ENCODE results near the gene AASDHPPT. TPM values are rescaled to one million over a fixed set of nuclear protein-coding genes. Genes with fewer than 3 reads are reported as not detected.

Gene AASDHPPT
- total and polyA plus RNA-seq, 2 experiments from 2014 or later, result 43.3 to 80.7 TPM

- WGBS (ENCODE audit: low lambda C conversion rate, missing lambda C conversion rate), result 87% methylated on average over 3 of the region's 3 CpGs
- no peaks in the 10 kb centered on the region for H4K20me1 ChIP-seq (ENCODE audit: insufficient read depth, poor library complexity, severe bottlenecking)
- H3K27me3 ChIP-seq, result no peaks in the 10 kb centered on the region
- no peaks in the 10 kb centered on the region for H3K79me2 ChIP-seq
- TF ChIP-seq EZH2phosphoT487 (IDR thresholded peaks at IDR 0.05; ENCODE audit: low read depth, severe bottlenecking, unreplicated experiment) (no peak), EZH2 (IDR thresholded peaks at IDR 0.05; ENCODE audit: borderline replicate concordance) (no peak)
- TF ChIP-seq, protein P1, sequence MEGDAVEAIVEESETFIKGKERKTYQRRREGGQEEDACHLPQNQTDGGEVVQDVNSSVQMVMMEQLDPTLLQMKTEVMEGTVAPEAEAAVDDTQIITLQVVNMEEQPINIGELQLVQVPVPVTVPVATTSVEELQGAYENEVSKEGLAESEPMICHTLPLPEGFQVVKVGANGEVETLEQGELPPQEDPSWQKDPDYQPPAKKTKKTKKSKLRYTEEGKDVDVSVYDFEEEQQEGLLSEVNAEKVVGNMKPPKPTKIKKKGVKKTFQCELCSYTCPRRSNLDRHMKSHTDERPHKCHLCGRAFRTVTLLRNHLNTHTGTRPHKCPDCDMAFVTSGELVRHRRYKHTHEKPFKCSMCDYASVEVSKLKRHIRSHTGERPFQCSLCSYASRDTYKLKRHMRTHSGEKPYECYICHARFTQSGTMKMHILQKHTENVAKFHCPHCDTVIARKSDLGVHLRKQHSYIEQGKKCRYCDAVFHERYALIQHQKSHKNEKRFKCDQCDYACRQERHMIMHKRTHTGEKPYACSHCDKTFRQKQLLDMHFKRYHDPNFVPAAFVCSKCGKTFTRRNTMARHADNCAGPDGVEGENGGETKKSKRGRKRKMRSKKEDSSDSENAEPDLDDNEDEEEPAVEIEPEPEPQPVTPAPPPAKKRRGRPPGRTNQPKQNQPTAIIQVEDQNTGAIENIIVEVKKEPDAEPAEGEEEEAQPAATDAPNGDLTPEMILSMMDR (IDR thresholded peaks at IDR 0.05; ENCODE audit: poor library complexity), result no peak
- H2AFZ ChIP-seq, result no peak overlapping the region
- H3K4me2 ChIP-seq, result no peak overlapping the region
- no peaks in the 10 kb centered on the region for H3K9me2 ChIP-seq (replicated peaks; ENCODE audit: insufficient read depth)
- DNase-seq (ENCODE audit: low spot score), result no peak
- no peak overlapping the region for H3K4me3 ChIP-seq
- H3K4me1 ChIP-seq (ENCODE audit: insufficient read depth), result no peaks in the 10 kb centered on the region
- no peaks in the 10 kb centered on the region for H3K9me3 ChIP-seq (ENCODE audit: low read depth)
- H3K27ac ChIP-seq, result no peak overlapping the region
- H3K36me3 ChIP-seq (replicated peaks; ENCODE audit: insufficient read depth, low read depth), result no peaks in the 10 kb centered on the region
These were observed 55.3 kb downstream of the AASDHPPT start for GRCh38 chr11:106132582-106133354.

- Histone ChIP-seq H3K36me3 (replicated peaks; ENCODE audit: insufficient read depth, low read depth) (no peaks in the 10 kb centered on the region), H3K27me3 (no peaks in the 10 kb centered on the region), H3K9me2 (replicated peaks; ENCODE audit: insufficient read depth) (no peaks in the 10 kb centered on the region), H2AFZ (no peak overlapping the region), H3K4me1 (ENCODE audit: insufficient read depth) (no peaks in the 10 kb centered on the region), H3K79me2 (no peaks in the 10 kb centered on the region), H3K4me3 (no peak overlapping the region), H3K9me3 (ENCODE audit: low read depth) (no peaks in the 10 kb centered on the region), H3K4me2 (no peak overlapping the region), H4K20me1 (ENCODE audit: insufficient read depth, poor library complexity, severe bottlenecking) (no peaks in the 10 kb centered on the region), H3K27ac (no peak overlapping the region)
- TF ChIP-seq EZH2 (IDR thresholded peaks at IDR 0.05; ENCODE audit: borderline replicate concordance) (no peak), EZH2phosphoT487 (IDR thresholded peaks at IDR 0.05; ENCODE audit: low read depth, severe bottlenecking, unreplicated experiment) (no peak)
- TF ChIP-seq, protein P1 (IDR thresholded peaks at IDR 0.05; ENCODE audit: poor library complexity), result no peak
- no peak for DNase-seq (ENCODE audit: low spot score)
These were observed 56.1 kb downstream of the AASDHPPT start for GRCh38 chr11:106133529-106133928.

GRCh38 chr11:106137061-106137460, 59.6 kb downstream of the AASDHPPT start:
- H3K4me1 ChIP-seq (ENCODE audit: insufficient read depth), result no peaks in the 10 kb centered on the region
- no peak overlapping the region for H3K27ac ChIP-seq

More at GRCh38 chr11:106137061-106137460, 59.6 kb downstream of the AASDHPPT start:
- TF ChIP-seq EZH2 (IDR thresholded peaks at IDR 0.05; ENCODE audit: borderline replicate concordance) (no peak), EZH2phosphoT487 (IDR thresholded peaks at IDR 0.05; ENCODE audit: low read depth, severe bottlenecking, unreplicated experiment) (no peak)
- TF ChIP-seq, protein P1 (IDR thresholded peaks at IDR 0.05; ENCODE audit: poor library complexity), result no peak
- H3K9me2 ChIP-seq (replicated peaks; ENCODE audit: insufficient read depth), result no peaks in the 10 kb centered on the region
- H3K79me2 ChIP-seq, result no peaks in the 10 kb centered on the region
- H3K27me3 ChIP-seq, result no peaks in the 10 kb centered on the region
- H2AFZ ChIP-seq, result no peak overlapping the region
- no peaks in the 10 kb centered on the region for H4K20me1 ChIP-seq (ENCODE audit: insufficient read depth, poor library complexity, severe bottlenecking)
- H3K4me2 ChIP-seq, result no peak overlapping the region
- no peaks in the 10 kb centered on the region for H3K9me3 ChIP-seq (ENCODE audit: low read depth)
- H3K36me3 ChIP-seq (replicated peaks; ENCODE audit: insufficient read depth, low read depth), result no peaks in the 10 kb centered on the region
- H3K4me3 ChIP-seq, result no peak overlapping the region
- DNase-seq (ENCODE audit: low spot score), result no peak

Measured in hepatocyte (in vitro differentiated cells).